ENCODE data around the gene SDK2. TPM values are rescaled to one million over a fixed set of nuclear protein-coding genes. Genes with fewer than 3 reads are reported as not detected.
A peak's percentile ranks its signal among the peaks of the same experiment; 100 is the strongest.

The SDK2 gene
- total and polyA plus RNA-seq, 9 donors = 0.40 to 5.4 (median 0.96) TPM

GRCh38 chr17:73305845-73306836 lies 338.1 kb downstream of the SDK2 start:
- WGBS, 3 donors = 41 to 51% (median 47%) methylated on average over 11 of the region's 11 CpGs
- Histone ChIP-seq H3K9me3 (no peaks in the 10 kb centered on the region), H3K27me3 (no peaks in the 10 kb centered on the region), H3K36me3 (no peaks in the 10 kb centered on the region), H3K27ac (peak overlapping the region; percentile 83 to 95), H3K4me1 (ENCODE audit: insufficient read depth) (peaks cover 32% of the 10 kb centered on the region), H3K4me3 (peak overlapping the region; percentile 33)
- intact Hi-C loops (cut with DNase I) = no loop called here
- TF ChIP-seq POLR2A (IDR thresholded peaks at IDR 0.05) (no peak), EP300 (IDR thresholded peaks at IDR 0.05) (no peak)
- TF ChIP-seq, protein P1, sequence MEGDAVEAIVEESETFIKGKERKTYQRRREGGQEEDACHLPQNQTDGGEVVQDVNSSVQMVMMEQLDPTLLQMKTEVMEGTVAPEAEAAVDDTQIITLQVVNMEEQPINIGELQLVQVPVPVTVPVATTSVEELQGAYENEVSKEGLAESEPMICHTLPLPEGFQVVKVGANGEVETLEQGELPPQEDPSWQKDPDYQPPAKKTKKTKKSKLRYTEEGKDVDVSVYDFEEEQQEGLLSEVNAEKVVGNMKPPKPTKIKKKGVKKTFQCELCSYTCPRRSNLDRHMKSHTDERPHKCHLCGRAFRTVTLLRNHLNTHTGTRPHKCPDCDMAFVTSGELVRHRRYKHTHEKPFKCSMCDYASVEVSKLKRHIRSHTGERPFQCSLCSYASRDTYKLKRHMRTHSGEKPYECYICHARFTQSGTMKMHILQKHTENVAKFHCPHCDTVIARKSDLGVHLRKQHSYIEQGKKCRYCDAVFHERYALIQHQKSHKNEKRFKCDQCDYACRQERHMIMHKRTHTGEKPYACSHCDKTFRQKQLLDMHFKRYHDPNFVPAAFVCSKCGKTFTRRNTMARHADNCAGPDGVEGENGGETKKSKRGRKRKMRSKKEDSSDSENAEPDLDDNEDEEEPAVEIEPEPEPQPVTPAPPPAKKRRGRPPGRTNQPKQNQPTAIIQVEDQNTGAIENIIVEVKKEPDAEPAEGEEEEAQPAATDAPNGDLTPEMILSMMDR (IDR thresholded peaks at IDR 0.05) = no peak
- DNase-seq = no peak

DNA sequence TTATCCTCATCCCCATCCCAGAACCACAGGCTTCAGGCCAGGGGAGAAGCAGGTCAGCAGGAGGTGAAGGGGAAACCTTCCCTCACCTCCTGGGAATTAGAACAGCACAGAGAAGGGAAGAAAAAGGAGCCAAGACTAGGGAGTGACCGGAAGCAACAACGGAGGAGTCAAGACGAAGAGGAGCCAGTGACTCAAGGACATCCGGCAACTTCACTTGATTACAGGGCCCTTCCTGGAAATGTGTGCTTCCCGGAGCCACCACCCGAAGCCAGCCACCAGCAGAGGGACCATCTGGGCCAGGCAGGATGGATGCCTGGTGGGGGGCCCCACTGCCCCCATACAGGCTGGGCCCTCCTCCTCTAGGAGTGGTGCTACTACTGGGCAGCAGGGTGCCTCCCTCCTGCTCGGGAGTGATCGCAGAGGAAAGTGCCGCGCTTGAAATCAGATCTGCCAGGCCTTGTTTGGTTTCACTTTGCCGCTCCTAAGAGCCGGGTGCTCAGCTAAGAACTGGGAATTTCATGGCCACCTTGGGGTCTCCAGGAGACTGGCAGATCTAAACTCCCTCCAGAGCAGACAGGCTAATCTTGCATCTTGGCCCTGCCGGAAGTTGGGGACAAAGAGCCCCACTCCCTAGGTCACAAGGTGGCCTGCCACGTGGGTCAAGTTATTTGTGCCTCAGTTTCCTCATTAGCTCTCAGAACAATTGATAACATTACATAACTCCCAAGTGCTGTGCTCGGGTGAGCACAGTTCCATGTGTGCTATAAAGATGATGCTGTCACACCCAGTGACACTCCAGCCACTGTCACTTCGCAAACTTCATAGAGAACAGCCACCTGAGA lies 339.1 kb downstream of the SDK2 start:
- Histone ChIP-seq H3K36me3 (no peaks in the 10 kb centered on the region), H3K4me3 (peak overlapping the region; percentile 33), H3K27ac (peak overlapping the region; percentile 83 to 95), H3K4me1 (ENCODE audit: insufficient read depth) (peaks cover 35% of the 10 kb centered on the region), H3K9me3 (no peaks in the 10 kb centered on the region), H3K27me3 (no peaks in the 10 kb centered on the region)
- intact Hi-C loops (cut with DNase I) = no loop called here
- TF ChIP-seq EP300 (IDR thresholded peaks at IDR 0.05) (peak; percentile 60), POLR2A (IDR thresholded peaks at IDR 0.05) (peak; percentile 25)
- TF ChIP-seq, protein P1 (IDR thresholded peaks at IDR 0.05) = peak; percentile 30 to 53 (median 40)
- peak; percentile 65 to 78 (median 75) for DNase-seq
- WGBS, 3 donors = 10 to 15% (median 12%) methylated on average over 16 of the region's 16 CpGs

DNA sequence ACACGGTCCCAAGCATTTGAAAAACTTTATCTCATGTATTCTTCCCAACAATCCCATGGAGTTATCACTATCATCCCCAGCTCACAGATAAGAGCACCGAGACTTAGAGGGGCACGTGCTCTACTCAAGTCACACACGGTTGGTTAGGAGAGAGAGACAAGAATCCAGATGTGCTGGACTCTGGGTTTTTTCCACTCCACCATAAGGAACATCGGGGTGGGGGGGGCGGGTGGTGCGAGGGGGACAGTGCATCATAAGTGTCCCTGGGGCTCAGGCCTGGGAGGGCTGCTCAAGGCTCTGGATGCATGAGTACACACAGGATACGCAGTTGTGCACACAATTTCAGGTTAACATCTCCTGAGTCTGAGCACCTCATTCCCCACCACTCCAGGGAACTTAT lies 339.8 kb downstream of the SDK2 start:
- H3K9me3 ChIP-seq = no peaks in the 10 kb centered on the region
- no peaks in the 10 kb centered on the region for H3K27me3 ChIP-seq
- H3K36me3 ChIP-seq = no peaks in the 10 kb centered on the region
- 15 to 19% (median 16%) methylated on average over 8 of the region's 8 CpGs for WGBS, 3 donors
- peak overlapping the region; percentile 33 for H3K4me3 ChIP-seq
- TF ChIP-seq EP300 (IDR thresholded peaks at IDR 0.05) (no peak), POLR2A (IDR thresholded peaks at IDR 0.05) (no peak)
- TF ChIP-seq, protein P1 (IDR thresholded peaks at IDR 0.05) = no peak
- no peak for DNase-seq
- intact Hi-C loops (cut with DNase I) = no loop called here
- H3K4me1 ChIP-seq (ENCODE audit: insufficient read depth) = peaks cover 40% of the 10 kb centered on the region
- peak overlapping the region; percentile 83 to 95 for H3K27ac ChIP-seq

- Histone ChIP-seq H3K4me3 (no peak overlapping the region), H3K27me3 (no peaks in the 10 kb centered on the region), H3K9me3 (no peaks in the 10 kb centered on the region), H3K36me3 (no peaks in the 10 kb centered on the region), H3K4me1 (ENCODE audit: insufficient read depth) (peaks cover 40% of the 10 kb centered on the region), H3K27ac (peak overlapping the region in 1 of 2 donors; percentile 6)
- 11 to 20% (median 14%) methylated on average over 3 of the region's 3 CpGs for WGBS, 3 donors
- TF ChIP-seq, protein P1 (IDR thresholded peaks at IDR 0.05) = no peak
- intact Hi-C loops (cut with DNase I) = no loop called here
- no peak for DNase-seq
These were observed 342.1 kb downstream of the SDK2 start for GRCh38 chr17:73302189-73302588.

All from ovary (tissue), 9 donors.